ENCODE data around the gene DOCK2.

DOCK2 gene

GRCh38 chr5:169911448-169912212, 274.6 kb downstream of the DOCK2 start:
- DNase-seq, result no peak

DNA sequence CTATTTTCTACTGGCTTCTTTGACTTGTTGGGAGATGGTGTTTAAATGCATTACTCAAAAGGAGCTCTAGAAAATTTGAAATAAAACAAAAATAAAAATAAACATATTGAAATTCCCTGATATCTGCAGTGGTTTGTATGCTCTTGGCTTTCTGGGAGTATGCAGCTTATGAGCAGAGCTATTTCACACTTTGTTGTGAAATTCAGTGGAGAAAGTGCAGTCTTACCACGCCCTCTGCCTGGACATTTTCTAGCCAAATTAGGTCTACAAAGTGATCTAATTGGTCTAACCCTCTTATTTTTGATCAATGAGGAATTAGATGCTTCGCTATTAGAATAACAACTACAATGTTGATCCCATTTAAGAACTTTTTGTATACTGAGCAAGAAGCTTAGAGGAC, 276.4 kb downstream of the DOCK2 start:
- no peak for DNase-seq

GRCh38 chr5:169914766-169915165, 277.7 kb downstream of the DOCK2 start:
- DNase-seq, result no peak

GRCh38 chr5:169917500-169917899, 280.4 kb downstream of the DOCK2 start:
- DNase-seq, result no peak

DNA sequence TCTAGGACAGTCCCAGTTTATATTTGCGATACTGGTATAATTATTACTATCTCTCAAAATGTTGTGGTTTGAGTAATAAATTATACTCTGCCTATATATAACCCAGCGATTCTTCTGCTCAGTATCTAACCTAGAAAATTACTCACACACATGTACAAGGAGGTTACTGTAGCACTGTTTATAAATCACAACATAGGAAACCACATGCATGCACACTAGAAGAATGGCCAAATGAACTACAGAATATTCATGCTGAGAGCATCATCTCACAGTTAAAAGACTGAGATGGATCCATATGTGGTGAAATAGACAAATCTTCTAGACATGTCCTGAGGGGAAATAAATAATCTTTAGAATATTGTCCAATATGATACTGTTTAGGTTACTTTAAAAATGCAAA, 281.2 kb downstream of the DOCK2 start:
- DNase-seq, result no peak

DNA sequence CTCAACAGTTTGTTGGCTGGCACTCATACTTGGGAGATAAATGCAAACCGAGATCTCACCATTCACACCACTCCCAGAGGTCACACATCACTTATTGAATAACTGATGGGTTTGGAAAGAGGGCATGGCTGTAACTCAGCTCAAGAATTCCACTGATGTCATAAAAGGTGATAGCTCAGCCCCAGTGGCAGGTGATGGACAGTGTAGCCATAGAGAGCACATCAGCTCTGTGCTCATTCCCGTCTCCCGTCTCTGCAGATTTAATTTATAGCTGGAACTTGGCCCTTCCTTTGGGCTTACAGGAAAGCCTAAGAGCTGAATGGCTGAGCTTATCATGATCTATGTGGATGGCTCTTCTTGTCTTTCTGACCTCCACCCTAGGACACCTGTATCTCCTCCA, 283.4 kb downstream of the DOCK2 start:
- no peak for DNase-seq

- no peak for DNase-seq
Observed at GRCh38 chr5:169921384-169921783, 284.3 kb downstream of the DOCK2 start.

DNA sequence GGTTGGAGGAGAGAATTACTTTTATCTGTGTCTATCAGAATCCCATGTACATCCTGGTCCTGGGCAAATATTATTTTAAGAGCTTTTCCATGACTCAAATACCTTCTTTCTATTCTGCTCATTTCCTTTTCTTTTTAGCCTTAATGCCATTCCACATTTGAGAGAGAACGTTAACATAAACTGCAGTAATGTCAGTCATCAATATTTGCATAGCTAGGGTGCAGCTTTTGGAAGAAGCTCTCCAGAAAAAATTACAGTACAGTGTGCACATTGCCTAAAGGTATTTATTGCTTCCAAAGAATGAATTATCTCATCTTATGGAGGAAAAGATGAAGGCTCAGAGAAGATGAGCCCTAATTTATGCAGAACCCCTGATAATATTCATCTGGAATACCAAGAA, 284.9 kb downstream of the DOCK2 start:
- DNase-seq, result no peak

DNA sequence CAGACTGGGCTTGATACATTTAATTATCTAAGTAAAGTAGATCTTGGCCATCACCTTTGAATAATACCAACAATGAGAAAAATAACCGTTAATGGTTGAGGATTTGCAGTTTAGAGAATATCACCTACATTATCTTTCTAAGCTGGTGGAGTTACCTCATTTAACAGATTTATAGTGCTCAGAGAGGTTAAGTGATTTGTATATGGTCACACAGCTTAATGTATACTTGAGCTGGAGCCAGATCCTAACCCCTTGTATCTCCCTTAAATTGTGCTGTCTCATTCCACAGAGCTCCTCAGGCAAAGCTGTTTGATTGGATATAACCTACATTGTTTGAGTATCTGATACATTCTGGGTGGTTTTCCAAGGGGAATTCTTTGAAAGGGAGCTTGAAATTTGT, 285.4 kb downstream of the DOCK2 start:
- DNase-seq, result no peak

- DNase-seq, result no peak
Observed at GRCh38 chr5:169923988-169924387, 286.9 kb downstream of the DOCK2 start.

DNA sequence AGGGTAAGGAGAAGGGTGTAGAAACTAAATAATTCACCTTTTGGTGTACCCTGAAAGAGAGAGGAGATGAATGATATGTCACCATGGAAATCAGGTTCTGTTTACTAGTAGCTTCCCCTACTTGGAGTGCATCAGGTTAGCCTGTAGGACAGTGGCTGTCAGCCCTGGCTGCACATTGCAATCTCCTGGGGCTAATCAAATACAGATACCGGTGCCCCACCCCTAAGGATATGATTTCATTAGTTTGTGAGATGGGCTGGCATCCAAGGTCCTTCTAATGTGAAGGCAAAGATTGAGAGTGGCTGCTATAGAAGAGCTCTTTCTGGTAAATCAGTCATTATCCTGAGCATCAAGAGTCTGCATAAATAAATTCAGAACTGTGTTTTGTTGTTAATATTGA, 296.1 kb downstream of the DOCK2 start:
- DNase-seq, result no peak

- no peak for DNase-seq
Observed at GRCh38 chr5:169933616-169934015, 296.5 kb downstream of the DOCK2 start.

DNA sequence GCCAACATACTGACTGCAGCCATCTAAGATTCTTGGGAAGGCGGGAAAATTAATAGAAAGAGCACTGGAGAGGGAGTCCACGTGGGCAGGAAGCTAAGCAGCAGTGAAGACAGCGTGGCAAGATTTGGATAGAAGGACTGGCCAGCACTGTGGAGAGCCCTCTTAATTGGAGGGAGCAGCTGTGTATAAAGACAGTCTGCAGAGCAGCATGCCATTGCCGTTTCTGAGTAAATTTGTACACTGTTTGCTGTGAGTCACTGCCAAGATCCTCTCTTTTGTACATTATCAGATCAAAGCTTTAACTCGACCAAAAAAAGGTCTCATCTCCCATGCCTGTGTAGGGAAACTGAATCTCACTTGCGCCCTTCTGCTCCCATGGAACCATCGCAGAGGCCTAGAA, 297.9 kb downstream of the DOCK2 start:
- no peak for DNase-seq

DNA sequence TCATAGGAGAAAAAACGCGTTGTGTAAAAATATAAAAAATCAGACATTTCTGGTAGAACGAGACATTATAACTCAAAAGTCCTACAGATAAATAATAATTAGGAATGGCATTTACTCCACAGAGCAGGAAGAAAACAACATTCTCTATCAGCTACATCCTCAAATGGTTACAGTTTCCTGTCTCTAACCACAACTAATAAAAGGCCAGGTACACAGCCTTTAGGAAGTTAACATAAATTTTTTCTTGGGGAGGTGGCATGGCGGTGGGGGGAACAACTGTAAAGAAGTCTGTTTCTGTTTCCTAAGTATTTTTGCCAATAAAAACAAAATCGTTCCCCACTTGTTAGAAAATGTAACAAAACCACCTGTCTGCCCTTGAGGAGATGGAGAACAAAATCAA, 298.7 kb downstream of the DOCK2 start:
- no peak for DNase-seq

- DNase-seq, result no peak
Observed at GRCh38 chr5:169938439-169938838, 301.4 kb downstream of the DOCK2 start.

DNA sequence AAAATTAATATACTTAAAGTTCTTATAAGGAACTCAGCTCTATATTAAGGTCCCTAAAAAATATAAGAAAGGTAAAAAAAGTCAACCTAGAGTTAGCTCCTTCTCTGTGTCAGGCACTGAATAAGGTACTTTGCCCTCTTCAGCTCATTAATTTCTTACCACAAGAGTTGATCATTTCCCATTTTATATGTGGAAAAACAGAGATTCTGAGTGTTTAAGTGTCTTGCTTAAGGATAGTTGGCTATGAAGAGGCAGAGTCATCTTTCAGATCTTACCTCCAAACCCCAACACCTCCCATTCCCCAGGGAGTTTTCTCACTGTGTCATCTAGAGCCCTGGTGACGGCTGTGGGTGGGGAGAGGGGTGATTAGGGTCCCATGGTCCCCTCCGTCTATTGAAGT, 302.7 kb downstream of the DOCK2 start:
- no peak for DNase-seq

DNA sequence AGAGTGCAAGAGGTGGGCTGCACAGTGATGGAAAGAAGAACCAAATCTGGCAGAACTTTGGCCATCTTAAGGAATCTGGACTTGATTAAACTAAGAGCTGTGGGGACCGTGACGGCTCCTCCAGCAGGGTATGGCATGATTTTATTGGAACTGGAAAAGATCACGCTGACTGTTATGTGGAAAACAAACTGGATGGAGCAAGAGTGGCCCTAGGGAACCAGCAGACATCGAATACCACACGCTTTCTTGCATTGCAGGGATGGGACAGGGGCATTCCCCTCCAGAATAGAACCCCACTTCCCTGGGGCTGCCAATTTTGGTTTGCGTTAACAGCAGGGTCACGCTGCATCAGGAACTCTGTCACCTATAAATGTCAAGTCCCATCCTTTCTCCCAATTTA, 304.5 kb downstream of the DOCK2 start:
- no peak for DNase-seq

DNA sequence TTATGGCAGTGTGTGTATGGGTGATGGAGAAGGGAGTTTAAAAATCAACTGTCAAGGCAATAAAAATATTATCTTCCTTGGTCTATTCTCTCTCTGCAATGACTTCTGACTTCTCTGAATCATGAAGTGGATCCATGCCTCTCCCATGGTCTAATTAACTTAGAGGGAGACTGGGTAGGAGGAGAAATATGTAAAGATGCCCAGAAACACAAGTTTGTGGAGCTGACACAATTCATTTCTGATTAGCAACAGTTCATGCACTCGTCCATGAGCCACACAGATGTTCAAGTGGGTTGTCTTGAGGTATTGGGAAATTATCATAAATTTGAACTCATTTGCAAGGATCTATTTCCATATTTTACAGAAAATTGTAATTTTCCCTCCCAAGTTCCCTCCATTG, 305.1 kb downstream of the DOCK2 start:
- no peak for DNase-seq

GRCh38 chr5:169943026-169943425, 306.0 kb downstream of the DOCK2 start:
- no peak for DNase-seq

DNA sequence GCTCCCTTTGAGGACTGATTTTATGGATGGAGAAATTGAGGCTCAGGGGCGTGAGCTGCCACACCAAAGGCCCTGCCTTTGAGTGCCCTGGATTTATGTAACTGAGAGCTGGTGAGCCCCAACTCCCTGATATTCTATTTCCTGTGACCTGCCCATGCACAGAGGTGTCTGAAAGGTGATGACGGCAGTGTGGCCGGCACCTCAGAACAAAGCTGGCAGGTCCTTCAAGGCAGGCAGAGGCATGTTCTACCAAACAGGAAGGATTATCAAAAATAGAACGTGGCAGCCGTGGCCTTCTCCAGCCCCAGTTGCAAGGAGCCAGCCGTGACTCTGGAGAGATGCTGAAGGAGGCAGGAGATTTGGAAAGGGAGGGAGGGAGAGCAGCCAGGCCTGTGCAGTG, 307.0 kb downstream of the DOCK2 start:
- DNase-seq, result no peak

DNA sequence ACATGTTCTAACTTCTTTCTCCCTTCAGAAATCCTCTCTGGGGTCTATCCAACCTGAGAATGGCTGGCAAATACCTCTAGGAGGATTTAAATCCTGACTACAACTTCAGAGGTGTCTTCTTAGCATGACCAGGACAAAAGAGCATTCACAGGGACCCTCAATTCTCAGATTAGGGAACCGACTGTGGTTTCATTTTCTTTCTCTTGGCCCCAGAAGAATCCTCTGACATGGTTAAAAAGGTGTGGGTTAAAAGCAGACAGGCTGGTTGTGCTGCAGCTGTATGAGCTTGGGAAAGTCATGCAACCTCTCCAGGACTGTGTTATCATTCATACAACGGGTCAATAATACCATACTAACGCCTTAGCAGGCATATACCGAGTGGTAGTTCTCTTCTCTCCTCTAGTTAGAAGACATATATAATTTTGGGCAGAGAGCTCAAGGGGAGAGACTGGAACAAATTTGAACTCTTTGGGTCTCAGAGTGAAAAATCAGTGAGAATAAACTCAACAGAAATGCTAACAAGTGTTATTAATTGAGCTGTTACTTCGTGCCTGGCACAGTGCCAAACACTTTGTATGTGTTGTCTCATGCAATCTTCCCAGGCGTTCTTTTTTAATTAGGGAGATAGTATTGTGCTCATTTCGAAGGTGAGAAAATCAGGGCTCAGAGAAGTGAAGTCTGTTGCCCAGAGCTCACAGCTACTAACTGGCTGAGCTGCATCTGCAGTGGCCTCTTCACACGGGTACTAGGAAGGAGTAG, 308.0 kb downstream of the DOCK2 start:
- no peak for DNase-seq

GRCh38 chr5:169945831-169946261, 308.8 kb downstream of the DOCK2 start:
- DNase-seq, result no peak

DNA sequence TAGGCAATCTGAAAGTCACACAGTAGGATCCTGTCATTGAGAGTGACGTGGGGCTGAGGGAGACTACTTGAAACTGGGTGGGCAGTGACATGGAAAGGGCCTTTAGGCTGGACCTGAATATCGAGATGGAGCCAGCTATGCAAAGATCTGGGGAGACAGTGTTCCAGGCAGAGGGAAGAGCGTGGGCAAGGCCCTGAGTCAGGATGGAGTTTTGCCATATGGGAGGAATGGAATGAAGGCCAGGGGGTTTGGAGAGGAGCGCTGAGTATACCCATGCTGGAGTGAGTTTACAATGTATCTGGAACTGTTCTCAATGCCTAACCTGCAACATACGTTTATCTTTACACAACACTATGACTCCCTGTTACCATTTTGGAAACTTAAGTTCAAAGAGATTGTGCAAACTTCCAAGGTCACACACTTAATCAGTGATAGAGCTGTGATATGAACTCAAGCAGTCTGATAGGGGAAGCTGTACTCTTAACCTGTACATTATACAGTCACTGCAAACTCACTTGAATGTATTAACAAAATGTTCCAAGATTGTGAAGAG, 309.7 kb downstream of the DOCK2 start:
- no peak for DNase-seq

- DNase-seq, result no peak
Observed at GRCh38 chr5:169950333-169950732, 313.3 kb downstream of the DOCK2 start.

All from activated naive CD4-positive, alpha-beta T cell (primary cell).